ENCODE data around the gene LMNTD1.
"Not testable (repeated sequence)": the region's sequence is repeated elsewhere in the genome, so short reads cannot be mapped to it uniquely, and the experiment has no call there.

The LMNTD1 gene

GRCh38 chr12:25433024-25433423, 120.1 kb downstream of the LMNTD1 start:
- no peak for DNase-seq (ENCODE audit: low read depth in 2 of 2)

GRCh38 chr12:25427337-25428249, 125.5 kb downstream of the LMNTD1 start:
- DNase-seq (ENCODE audit: low read depth in 2 of 2), result no peak

- not testable (repeated sequence) for DNase-seq (ENCODE audit: low read depth in 2 of 2)
These were observed 126.3 kb downstream of the LMNTD1 start for GRCh38 chr12:25426821-25427220.
